Ecto neural progenitor cell (in vitro differentiated cells): Measurements from ENCODE around the gene RSPH1.

Experiments
- DNase-seq: peaks from one replicate; pipeline ENCODE4 v3.0.0-alpha.2; 2018; ENCODE audit warnings: low spot score

RSPH1 gene

GRCh38 chr21:42465008-42465802 lies 30.8 kb downstream of the RSPH1 start:
- DNase-seq: no peak

GRCh38 chr21:42463861-42464515 lies 32.0 kb downstream of the RSPH1 start:
- no peak for DNase-seq

- no peak for DNase-seq
These were observed 33.8 kb downstream of the RSPH1 start for GRCh38 chr21:42461881-42462877.

DNA sequence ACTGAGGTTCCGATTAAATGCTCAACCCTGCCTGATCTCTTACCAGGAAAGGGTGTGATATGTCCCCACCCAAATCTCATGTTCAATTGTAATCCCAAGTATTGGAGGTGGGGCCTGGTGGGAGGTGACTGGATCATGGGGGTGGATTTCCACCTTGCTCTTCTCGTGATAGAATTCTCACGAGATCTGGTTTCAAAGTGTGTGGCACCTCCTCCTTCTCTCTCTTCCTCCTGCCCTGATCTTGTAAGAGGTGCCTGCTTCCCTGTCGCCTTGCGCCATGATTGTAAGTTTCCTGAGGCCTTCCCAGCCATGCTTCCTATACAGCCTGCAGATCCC lies 34.9 kb downstream of the RSPH1 start:
- DNase-seq: no peak

DNA sequence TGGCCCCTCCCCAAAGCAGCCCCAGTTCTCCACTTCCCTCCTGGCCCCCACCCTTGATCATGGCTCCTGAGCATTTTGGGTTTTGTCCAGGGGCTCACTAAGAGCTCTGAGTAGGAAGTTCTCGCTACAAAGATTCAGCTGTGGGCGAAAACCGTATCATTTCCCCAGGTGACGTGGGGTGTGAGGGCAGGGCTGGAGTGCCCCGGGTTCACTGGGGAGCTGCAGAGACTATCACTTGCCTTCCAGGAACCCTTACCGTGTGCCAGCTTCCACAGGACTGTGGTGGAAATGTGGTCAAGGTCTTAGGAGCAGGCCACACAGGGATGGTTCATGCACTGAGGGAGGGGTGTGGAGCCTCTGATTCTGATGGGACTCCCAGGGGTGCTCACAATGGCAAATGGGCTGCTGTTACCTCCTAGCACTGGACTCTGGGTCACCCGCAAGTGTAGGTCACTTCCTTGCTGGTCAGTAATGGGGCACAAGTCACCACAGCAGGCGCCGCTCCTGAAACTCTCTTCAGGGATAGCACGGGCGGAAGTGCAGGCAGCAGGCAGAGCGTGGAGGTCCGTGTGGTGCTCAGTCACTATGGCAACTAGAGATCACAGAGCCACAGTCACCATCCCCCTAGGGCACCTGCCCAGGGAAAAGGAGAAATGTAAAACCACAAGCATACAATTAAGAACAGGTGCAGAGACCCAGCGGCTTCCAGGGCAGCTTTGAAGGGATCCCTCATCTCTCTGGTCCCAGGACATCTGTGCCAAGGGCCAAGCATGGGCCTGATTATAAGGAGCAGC lies 35.4 kb downstream of the RSPH1 start:
- no peak for DNase-seq

DNA sequence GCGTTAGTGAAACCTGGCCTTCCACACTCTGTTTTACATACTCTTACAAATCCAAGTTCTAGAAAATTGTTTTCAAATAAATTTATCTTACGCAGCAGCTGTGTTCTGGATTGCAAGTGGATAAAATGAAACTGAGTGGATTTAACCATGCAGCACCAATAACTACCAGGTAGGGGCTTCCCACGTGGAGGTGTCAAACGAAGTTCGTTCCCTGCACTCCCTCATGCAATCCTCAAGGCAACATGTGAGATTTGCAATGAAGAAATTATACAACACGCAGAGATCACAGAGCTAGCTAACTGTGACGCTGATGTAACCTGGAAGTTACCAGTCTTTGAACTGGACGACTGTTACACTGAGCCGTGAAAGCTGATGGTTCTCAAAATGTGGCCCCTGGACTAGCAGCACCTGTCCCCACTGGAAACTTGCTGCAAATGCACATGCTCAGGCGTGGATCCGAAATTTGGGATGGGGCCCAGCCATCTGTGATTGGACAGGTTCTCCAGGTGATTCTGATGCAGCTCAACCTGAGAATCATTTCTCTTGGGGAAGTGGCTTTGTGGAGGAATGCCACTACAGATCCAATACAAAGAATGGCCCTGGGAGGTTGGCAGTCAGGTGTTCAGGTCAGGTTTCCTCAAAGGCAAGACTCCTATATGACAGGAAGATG lies 36.3 kb downstream of the RSPH1 start:
- no peak for DNase-seq

- no peak for DNase-seq
These were observed 37.0 kb downstream of the RSPH1 start for GRCh38 chr21:42459082-42459460.

DNA sequence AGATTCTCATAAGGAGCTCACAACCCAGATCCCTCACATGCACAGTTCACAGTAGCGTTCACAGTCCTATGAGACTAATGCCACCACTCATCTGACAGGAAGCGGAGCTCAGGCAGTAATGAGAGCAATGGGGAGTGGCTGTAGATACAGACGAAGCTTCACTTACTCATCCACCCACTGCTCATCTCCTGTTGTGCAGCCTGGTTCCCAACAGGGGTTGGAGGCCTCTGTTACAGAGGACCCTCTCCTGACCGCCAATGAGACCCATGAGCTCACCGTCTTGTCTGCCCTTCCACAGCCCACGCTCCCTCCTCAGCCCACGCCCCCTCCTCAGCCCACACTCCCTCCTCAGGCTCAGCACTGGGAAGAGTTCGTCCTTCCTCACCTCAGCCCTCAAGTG lies 39.6 kb downstream of the RSPH1 start:
- DNase-seq: no peak

GRCh38 chr21:42455754-42456440 lies 40.1 kb downstream of the RSPH1 start:
- no peak for DNase-seq

GRCh38 chr21:42455196-42455595 lies 40.8 kb downstream of the RSPH1 start:
- no peak for DNase-seq

GRCh38 chr21:42454786-42455185 lies 41.2 kb downstream of the RSPH1 start:
- no peak for DNase-seq

DNA sequence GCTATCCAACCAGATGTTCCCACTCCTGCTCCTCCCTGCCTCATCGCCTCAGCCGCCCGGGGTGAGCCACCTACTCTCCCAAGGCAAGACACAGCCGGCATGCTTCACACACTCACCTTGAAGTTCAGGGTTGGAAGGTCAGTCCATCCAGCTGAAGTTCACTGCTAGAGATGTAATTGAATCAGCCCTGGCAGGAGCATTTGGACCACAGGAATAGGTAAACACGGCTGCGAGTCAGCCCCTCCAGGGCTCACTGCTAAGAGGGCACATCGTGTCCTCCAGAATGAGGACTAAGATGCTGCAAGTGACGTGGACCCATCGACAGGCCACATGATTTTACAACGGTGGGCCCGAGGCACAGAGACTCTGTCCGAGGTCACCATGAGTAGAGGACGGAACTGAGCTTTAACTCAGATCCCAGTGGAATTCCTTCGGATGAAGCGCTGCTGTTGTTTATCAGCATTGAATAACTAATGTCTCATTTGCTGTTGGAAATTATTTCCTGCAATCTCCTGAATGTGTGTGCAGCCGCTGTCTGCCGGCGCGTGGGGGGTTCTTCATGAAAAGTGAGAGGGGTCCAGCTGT lies 41.9 kb downstream of the RSPH1 start:
- DNase-seq: no peak

GRCh38 chr21:42453224-42453985 lies 42.6 kb downstream of the RSPH1 start:
- DNase-seq: no peak

GRCh38 chr21:42452401-42453223 lies 43.4 kb downstream of the RSPH1 start:
- no peak for DNase-seq

- no peak for DNase-seq
These were observed 44.1 kb downstream of the RSPH1 start for GRCh38 chr21:42451941-42452340.

DNA sequence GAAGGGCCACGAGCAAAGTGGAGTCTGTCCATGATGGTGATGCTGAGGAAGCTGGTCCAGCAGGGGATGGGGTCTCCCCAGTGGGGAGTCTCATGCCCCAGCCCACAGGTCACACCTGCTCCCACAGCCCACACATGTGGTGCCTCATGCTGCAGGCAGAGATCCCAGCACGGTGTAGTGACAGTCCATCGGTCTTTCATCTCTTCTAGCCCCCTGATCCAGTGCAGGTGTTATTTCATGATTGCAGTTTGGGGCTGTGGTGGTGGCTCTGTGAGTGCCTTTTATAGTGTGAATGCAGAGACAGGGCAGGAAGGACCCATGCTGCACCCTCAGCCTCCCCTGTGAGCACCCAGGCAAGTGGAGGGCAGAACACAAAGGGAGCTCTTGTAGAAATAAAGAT lies 47.3 kb downstream of the RSPH1 start:
- no peak for DNase-seq

DNA sequence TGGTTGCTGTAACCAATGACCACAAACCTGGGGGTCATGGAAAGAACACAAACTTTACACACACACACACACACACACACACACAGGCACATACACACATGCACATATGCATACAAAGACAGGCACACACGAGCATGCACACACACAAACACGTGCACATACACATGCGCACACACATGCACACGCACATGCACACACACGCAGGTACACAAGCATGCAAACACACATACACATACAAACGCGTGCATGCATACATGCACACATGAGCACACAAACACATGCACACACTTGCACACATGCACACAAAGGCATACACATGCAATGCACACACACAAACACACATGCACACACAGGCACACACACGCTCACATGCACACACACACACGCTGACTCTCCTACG lies 48.3 kb downstream of the RSPH1 start:
- DNase-seq: no peak

DNA sequence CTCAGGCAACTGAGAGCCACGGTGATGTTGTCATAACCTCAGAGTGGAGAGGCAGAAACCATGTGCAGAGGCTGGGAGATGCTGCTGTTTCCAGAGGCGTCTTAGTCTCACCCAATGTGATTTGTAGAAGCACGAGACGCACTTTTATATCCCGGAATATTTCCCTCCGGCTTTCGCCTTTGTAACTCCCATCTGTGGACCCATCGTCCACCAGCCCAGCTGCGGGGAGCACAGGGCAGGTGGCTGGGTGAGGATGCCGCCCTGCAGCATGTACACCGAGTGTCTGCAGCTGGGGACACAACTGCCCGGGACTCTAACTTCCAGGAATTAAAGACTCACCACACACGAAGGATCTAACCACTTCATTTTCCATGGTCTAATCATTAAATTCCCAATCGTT lies 48.8 kb downstream of the RSPH1 start:
- DNase-seq: no peak

- DNase-seq: no peak
These were observed 49.5 kb downstream of the RSPH1 start for GRCh38 chr21:42446531-42446930.
